HG02943 (cell line): ENCODE measurements around the gene COL6A2.
"Not testable (repeated sequence)": the region's sequence is repeated elsewhere in the genome, so short reads cannot be mapped to it uniquely, and the experiment has no call there.

Source experiments
- ATAC-seq: cut with Tn5 transposase; IDR thresholded peaks from one replicate; pipeline ENCODE4 v1.9.1; 2021; ENCODE audit warnings: mild to moderate bottlenecking, low read depth, moderate library complexity; ENCODE audit not compliant: unreplicated experiment

The COL6A2 gene

DNA sequence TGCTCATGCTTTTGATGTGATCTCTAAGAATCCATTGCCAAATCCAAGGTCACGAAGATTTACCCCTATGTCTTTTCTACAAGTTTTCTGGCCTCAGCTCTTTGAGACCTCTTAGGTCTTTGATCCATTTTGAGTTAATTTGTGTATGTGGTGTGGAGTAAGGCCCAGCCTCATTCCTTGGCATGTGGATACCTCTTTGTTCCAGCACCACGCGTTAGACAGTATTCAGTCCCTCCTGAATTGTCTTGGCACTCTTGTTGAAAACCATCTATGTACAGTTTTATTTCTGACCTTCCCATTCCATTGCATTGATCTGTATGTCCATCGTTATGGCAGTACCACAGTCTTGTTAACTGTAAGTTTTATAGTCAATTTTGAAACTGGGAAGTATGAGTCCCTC is 65.5 kb downstream of the COL6A2 start:
- no peak for ATAC-seq

DNA sequence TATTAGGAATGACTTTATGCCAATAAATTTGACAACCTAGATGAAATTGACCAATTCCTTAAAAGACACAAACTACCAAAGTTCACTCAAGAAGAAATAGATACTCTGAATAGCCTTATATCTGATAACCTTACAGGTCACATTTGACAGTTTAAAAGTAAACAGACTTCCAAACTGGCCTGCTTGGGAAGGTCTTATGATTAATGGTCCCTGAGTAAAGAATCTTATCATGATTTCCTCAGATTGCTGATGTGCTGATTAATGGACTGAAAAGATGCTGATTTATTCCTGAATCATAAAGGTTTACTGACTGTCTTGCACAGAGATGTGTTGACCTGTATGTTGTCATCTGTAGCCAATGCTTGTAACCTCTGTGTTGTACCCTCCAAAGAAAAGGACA is 67.2 kb downstream of the COL6A2 start:
- no peak for ATAC-seq

DNA sequence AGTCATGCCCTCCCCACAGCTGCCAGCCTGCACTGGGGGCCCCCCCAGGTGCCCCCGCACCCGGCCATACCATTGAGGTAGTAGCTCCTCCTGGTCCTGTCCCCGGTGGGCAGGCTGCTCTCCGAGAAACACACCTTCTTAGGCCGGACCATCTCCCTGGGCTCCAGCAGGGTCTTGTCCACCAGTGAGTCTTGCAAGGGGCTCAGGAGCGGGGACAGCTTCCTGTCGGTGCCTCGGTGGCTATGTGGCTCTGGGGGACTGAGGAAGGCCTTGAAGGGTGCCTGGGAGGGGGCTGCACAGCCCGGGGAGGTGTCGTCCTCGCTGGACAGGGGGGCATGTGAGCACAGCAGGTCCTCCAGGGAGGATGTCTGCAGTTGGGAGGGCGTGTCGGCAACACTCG is 70.3 kb downstream of the COL6A2 start:
- ATAC-seq = no peak

DNA sequence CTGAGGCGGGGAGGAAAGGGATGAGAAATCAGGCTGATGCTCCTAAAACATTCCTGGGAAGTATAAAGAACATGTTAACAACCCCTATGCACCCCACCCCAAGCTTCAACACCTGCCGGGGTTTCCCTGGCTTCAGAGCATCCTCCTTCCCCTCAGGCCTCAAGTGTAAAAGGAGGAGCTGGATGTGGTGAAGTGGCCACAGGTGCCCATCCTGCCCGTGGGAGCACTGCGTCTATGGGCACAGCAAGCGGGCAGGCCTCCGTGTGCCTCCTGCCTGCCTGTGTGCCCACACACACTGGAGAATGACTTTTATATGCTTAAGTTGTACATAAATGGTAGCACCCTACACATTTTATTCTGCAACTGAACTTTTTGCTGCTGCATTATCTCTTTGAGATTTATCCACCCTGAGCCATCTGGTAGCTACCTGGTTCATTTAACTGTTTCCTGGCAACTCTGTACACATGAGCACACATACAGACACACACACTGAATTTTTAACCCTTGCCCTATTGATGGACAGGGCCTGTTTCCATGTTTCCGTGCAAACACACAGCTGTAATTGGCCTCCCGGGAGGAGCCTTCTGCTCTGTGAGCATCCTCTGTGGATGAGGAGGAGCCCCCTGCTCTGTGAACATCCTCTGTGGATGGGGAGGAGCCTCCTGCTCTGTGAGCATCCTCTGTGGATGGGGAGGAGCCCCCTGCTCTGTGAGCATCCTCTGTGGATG is 70.9 kb downstream of the COL6A2 start:
- no peak for ATAC-seq

DNA sequence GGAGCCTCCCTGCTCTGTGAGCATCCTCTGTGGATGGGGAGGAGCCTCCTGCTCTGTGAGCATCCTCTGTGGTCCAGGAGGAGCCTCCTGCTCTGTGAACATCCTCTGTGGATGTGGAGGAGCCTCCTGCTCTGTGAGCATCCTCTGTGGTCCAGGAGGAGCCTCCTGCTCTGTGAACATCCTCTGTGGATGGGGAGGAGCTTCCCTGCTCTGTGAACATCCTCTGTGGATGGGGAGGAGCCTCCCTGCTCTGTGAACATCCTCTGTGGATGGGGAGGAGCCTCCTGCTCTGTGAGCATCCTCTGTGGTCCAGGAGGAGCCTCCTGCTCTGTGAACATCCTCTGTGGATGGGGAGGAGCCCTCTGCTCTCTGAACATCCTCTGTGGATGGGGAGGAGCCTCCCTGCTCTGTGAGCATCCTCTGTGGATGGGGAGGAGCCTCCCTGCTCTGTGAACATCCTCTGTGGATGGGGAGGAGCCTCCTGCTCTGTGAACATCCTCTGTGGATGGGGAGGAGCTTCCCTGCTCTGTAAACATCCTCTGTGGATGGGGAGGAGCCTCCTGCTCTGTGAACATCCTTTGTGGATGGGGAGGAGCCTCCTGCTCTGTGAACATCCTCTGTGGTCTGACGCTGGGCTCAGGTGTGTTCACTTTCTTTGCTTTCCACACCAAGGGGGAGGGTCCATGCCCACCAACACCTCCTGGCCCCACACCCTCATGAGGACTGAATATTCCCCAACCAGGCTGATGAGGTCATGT is 72.7 kb downstream of the COL6A2 start:
- not testable (repeated sequence) for ATAC-seq

DNA sequence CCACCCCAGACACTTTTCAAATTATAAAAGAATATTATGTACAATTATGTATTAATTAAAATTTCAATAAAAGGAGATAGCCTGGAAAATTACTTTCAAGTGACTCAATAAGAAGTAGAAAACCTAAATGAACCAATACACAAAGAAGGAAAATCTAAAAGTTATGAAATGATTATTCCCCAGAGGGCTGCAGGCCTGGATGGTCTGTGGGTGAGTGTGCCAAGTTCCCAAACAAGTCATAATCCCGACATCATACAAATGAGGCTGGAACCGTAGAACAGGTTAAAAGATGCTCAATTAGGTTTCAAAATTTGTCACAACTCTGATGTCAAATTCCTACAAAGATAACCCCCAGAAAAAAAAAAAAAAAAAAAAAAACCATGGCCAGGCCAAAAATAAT is 73.7 kb downstream of the COL6A2 start:
- ATAC-seq = no peak

DNA sequence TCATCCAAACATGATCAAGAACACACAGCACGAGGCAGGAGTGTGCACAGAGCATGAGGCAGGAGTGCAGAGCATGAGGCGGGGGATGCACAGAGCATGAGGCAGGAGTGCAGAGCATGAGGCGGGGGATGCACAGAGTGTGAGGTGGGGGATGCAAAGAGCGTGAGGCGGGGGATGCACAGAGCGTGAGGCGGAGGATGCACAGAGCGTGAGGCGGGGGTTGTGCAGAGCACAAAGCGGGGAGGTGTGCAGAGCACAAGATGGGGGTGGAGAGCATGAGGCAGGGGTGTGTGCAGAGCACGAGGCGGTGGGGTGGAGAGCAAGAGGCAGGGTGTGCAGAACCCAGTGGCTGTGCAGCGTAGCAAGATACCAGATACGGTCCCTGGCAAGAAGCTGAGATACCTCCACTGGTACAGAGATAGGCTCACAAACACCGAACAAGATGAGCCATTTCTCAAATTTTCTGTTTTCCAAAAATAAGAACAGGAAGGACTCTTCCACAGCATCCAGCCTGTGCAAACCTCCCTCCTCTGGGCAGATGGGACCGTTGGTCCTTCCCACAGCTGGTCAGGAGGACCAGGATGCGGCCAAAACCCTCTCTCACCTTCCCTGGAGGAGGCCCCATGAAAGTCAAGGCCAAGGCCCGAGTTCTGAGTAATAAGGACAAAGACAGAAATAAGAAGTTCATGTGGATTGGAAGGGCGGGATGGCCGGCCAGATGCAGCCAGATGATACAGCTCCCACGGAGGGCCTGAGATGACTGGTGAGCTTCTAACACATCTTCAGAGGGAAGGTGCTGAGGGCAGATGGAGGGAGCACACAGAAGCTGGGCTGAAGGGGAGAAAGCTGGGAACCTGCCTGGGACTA is 74.3 kb downstream of the COL6A2 start:
- no peak for ATAC-seq

DNA sequence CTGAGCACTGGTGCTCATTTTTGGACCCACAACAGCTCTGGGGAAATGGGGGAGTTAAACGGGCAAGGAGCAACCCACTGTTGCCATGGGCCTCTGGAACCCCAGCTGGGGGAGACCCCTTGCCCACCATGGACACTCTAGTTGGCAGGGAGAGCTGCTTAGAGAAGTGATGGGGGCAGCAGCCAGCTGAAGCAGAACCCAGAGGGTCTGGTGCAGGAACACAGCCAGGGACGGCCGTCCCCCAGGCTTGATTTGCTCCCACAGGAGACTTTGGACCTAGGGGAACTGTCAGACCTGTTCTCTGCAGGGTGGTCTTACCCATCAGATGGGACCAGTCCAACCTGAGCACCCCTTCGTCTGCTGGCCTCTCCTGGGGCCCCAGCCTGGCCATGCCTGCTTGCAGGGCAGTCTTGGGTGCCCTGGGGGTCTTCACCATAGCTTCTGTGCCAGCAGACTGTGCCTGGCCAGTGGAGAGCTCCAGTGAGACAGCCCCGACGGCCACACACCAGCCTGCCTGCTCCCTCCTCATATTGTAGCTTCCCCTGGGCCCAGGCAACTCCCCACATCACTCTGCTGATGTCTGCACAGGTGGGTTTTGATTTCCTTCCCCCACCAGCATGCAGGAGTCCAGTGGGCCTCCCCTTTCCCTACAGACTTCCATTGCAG is 75.1 kb downstream of the COL6A2 start:
- no peak for ATAC-seq

DNA sequence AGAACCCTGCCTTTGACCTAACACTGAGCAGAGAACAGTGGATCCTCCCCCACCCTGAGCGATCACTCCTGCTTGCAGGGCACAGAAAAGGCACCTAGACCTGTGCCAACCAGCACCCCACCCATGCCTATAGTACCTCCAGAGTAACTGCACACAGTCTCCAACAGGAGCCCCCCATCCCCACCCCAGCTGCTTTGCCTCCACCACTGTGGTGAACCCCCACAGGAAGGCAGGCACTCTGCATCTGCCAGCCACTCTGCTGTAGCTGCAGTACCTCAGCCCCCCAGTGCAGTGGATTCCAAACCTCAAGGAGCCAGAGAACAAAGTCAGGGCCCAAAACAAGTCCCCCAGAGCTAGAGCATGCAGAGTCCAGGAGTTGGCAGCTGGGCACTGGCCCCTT is 75.7 kb downstream of the COL6A2 start:
- no peak for ATAC-seq

DNA sequence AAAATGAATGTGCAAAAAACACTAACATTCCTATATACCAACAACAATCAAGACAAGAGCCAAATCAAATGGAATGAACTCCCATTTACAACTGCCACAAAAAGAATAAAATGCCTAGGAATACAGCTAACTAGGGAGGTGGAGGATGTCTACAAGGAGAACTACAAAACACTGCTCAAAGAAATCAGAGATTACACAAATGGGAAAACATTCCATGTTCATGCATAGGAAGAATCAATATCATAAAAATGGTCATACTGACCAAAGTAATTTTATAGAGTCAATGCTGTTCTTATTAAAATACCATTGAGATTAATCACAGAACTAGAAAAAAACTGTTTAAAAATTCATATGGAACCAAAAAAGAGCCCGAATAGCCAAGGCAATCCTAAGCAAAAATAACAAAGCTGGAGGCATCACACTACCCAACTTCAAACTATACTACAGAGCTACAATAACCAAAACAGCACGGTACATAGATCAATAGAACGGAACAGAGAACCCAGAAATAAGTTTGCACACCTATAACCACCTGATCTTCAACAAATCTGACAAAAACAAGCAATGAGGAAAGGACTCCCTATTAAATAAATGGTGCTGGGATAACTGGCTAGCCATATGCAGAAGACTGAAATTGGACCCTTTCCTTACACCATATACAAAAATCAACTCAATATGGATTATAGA is 78.7 kb downstream of the COL6A2 start:
- ATAC-seq = not testable (repeated sequence)

DNA sequence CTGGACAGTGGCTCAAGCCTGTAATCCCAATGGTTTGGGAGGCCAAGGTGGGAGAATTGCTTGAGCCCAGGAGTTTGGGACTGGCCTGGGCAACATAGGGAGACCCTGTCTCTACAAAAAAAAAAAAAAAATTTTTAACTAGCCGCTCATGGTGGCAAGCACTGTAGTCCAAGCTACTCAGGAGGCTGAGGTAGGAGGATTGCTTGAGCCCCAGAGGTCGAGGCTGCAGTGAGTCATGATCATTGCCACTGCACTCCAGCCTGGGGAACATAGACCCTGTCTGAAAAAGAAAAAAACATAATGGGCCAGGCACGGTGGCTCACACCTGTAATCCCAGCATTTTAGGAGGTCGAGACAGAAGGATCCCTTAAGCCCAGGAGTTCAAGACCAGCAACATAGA is 81.0 kb downstream of the COL6A2 start:
- ATAC-seq = no peak
